Skeletal muscle cell (primary cell): ENCODE results near the gene VPS72.

ENCODE experiments used
- DNase-seq: peaks from one replicate; pipeline ENCODE4 v3.0.0-alpha.2; 2010; ENCODE audit warnings: low read depth
- H3K4me3 ChIP-seq: 2 replicates; pipeline ENCODE4 v1.5.1; 2011; ENCODE audit warnings: low read depth, mild to moderate bottlenecking, control low read depth, low read length, moderate library complexity

Gene VPS72

DNA sequence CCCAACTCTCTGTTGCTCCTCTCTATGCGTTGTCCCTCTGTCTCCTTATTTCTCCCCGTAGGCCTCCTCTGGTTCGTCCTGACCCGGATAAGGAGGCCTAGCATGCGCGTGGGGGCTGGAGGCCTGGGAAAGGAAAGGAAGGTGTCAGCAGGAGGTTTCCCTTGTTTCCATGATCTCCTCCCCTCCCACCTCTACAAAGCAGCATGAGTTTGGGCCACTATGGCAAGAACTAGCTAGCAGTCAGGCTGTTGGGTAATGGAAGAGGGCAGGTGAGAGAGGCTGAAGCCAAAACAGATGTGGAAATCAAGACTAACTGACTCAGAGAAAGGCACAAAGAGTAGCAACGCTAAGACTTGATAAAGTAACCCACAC is 42.9 kb downstream of the VPS72 start:
- H3K4me3 ChIP-seq = peak overlapping the region; percentile 68
- no peak for DNase-seq

DNA sequence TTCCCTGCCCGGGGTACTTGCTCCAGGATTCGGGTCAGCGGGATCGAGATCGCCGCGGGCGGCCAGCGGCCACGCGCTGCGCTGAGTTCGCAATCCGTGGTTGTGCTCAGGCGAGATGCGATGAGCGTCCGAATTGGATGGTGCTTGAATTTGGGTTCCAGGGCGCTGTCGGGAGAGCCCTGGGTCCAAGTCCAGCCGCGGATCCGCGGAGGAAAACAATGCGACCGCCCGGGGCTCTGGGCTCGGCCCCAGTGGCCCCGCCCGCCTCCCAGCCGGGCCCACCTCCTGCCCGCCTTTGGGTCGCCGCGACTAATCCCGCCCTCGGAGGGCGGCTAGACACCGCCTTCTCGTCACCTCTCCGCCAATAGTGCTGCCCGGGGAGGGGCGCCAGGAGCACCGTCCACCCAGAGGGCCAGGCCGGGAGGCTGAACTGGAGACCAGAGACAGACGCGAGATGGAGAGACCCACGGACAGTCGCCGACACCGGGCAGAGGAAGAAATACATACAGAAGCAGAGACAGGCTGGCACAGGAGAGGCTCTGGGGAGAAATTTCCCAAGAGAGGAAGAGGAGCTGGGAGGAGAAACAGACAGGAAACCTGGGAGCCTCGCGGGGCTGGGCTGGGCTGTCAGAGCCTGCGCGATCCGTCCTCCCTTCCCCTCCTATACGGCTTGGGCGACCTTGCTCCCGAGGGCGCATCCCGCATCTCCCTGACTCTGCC is 43.4 kb downstream of the VPS72 start, which contains the start of gene SEMA6C:
SEMA6C (minus strand) TSS at position 220 of the 720 bp plus-strand sequence. CDS start 4,010 bp downstream, outside the sequence.
- peak within 1 kb of the TSS; percentile 68 for H3K4me3 ChIP-seq
- peak; percentile 69 for DNase-seq

DNA sequence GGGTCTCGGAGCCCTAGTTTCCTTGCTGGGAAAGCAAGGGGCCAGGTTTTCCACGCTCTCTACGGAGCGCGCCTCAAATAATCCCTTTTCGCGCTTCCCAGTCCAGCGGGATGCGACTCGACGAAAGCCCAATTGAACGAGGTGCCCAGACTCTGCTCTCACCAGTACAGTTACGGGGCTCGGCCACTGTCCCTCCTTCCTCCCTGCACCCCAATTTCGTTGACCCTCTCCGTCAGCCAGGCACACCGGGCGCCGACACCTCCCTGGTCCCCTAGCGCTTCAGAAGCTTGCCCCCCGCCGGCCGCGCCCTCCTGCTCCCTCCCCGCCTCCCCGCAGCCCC is 44.0 kb downstream of the VPS72 start:
- no peak for DNase-seq
- peak overlapping the region; percentile 68 for H3K4me3 ChIP-seq

- DNase-seq = no peak
- H3K4me3 ChIP-seq = peak overlapping the region; percentile 68
Observed at GRCh38 chr1:151145304-151146071, 44.5 kb downstream of the VPS72 start.

- DNase-seq = no peak
- H3K4me3 ChIP-seq = no peak overlapping the region
Observed at GRCh38 chr1:151144474-151145303, 45.3 kb downstream of the VPS72 start.

DNA sequence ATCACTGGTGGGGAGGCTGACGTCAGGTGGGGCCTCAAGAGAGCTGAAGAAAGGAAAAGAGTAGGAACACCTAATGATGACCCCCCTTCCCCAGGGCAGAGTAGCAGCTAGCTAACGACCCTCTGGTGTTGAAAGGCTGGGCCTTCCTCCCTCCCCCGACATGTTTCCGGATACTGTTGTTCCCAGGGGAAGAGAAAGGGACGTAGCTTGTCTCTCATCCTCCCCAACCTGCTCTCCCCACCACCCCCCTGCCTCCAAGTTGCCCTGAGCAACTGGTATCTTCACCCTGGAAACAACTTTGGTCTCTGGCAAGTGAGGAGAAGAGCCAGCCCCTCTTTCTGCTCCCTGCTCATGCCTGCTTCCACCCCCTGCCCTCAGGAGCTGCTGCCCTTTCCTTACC is 46.0 kb downstream of the VPS72 start:
- H3K4me3 ChIP-seq = no peak overlapping the region
- DNase-seq = no peak

GRCh38 chr1:151143057-151143435 is 47.0 kb downstream of the VPS72 start:
- no peak for DNase-seq
- no peak overlapping the region for H3K4me3 ChIP-seq

- DNase-seq = no peak
- no peak overlapping the region for H3K4me3 ChIP-seq
Observed at GRCh38 chr1:151142411-151143056, 47.5 kb downstream of the VPS72 start.

DNA sequence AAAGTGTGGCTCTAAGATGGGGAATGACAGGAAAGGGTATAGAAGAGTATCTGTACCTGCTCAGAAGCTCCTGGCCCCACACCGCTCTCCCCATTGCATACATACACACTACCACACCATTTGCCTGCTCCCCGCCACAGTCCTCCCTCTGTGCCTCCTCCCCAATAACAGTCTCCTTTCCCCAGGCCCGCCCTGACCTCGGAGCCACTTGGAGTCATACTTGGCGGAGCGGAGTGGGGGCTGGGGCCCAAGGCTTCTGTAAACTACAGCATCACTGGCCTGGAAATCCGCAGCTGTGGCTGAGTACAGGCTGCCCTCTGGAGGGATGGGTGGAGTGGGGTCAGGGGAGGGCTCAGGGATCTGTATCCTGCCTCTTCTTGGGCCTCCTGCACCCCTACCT is 52.2 kb downstream of the VPS72 start:
- no peak overlapping the region for H3K4me3 ChIP-seq
- no peak for DNase-seq

- no peak for DNase-seq
- no peak overlapping the region for H3K4me3 ChIP-seq
Observed at GRCh38 chr1:151135433-151136385, 54.3 kb downstream of the VPS72 start.

- DNase-seq = no peak
- no peak overlapping the region for H3K4me3 ChIP-seq
Observed at GRCh38 chr1:151134991-151135390, 55.0 kb downstream of the VPS72 start.

DNA sequence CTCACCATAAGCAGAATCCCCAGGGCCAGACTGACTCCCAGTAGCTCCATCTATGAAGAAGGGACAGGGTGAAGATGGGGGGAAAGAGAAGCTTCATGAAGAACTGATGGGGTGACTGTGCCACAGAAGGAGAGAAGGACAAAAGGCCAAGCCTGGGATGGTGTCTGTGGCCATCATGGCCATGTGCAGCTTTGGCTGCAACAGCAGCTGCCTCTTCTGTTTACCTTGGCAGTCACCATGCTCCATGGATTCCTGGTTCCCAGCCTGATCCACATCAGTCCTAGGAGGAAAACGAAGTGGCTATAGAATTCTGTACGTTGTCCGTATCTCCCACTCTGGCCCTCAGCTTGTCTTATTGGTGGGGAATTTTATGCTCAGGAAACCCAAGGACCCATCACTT is 55.6 kb downstream of the VPS72 start:
- DNase-seq = no peak
- no peak overlapping the region for H3K4me3 ChIP-seq

DNA sequence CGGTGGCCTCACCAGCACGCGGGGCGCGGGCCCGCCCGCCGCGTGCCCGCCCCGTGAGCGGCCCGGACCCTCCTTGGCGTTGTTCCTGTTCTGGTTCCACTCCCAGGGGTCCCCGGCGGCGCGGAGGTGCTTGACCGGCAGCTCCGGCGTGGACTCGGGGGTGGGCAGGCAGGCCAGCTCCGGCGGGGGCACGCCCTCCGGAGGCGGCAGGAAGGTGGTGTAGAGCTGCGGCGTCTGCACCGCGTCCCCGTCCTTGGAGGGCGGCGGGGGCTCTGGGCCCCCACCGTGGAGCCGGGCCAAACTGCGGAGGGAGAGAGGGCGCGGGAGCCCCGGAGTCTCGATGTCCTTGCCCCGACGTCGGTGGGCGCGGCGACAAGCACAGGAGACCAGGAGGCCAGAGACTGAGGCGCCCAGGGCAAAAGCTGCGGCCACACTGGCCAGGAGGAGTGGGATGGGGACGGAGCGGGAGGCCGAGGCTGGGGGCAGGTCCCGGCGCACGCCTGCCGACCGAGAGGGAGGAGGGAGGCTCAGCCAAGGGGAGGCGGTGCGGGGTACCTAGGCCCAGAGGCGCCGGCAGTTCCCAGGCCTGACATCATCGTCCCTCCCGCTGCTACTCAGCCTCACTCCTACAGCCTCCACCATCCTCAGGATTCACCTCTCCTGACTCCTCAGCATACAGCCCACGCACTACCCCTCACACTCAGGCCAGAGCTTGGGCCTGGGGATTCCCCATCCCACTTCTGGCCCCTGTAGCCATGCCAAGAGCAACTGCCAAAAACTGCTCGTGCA is 56.8 kb downstream of the VPS72 start:
- DNase-seq = no peak
- H3K4me3 ChIP-seq = no peak overlapping the region

- H3K4me3 ChIP-seq = no peak overlapping the region
- DNase-seq = no peak
Observed at GRCh38 chr1:151132335-151133017, 57.5 kb downstream of the VPS72 start.

- DNase-seq = no peak
- peak overlapping the region; percentile 35 for H3K4me3 ChIP-seq
Observed at GRCh38 chr1:151131701-151132334, 58.2 kb downstream of the VPS72 start.

DNA sequence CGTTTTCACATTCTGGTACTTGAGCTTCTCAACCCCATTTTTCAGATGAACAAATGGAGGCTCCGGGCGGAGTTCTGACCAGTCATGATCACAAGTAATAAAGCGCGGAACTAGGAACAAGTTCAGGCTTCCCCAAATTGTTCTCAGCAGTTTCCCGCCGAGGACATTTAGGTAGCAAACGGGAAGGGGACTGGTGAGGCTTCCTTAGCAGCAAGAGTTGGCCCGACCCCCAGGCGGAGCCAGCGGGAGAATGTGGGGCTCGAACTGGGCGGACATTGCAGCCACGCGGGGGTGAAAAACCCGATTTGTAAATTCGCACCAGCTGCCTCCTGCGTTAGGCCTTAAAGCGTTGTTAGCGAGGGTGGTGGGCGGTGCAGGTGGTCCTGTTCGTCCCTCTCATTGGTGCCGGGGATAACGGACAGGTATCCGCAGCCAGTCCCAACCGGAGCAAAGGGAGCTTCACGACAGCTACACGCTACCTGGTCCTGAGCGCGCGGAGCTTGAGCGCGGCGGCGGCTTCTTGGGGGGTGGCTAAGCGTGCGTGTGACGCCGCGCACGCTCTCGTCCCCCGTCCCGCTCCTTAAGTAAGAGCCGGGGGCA is 58.9 kb downstream of the VPS72 start:
- peak overlapping the region; percentile 35 for H3K4me3 ChIP-seq

GRCh38 chr1:151128800-151129199 is 61.2 kb downstream of the VPS72 start:
- no peak overlapping the region for H3K4me3 ChIP-seq
- DNase-seq = no peak

More for the DNA sequence above, 58.9 kb downstream of the VPS72 start:
- DNase-seq = peak; percentile 50
